GM21528 (cell line): ENCODE results near the gene RAB31.

Experiments used
- ATAC-seq: cut with Tn5 transposase; IDR thresholded peaks from one replicate; pipeline ENCODE4 v1.9.1; 2021; ENCODE audit warnings: mild to moderate bottlenecking, moderate library complexity; ENCODE audit not compliant: unreplicated experiment, low FRiP score

The RAB31 gene

DNA sequence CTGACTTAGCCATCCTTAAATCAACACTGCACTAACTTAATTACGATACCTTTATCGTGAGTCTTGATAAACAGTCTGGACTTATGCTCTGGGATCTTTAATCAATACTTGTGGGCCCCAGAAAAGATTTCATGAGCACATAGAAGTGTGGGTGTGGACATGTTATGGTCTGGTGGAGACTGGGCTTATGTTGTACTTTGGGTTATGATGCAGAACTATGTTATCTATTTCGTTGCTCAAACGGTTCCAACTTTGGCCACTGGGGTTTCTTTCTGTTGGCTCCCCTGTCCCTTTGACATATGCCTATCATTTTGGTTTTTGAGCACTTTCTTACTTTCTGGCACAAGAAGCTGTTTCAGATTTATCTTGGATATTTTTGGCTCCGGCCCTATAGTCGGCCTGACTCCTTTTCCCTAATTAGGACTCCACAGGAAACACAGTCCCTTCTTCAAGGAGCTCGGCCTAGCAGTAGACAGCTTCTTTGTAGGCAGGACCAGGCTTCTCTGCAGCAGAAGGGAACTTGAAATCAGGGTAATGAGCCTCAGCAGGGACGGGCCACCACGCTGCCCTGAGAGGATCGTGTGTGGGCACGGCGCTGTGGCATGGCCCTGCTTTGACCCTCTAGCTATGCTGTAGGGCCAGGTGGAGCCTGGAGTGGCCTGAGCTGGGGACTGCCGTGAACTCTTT lies 123.1 kb downstream of the RAB31 start:
- no peak for ATAC-seq

DNA sequence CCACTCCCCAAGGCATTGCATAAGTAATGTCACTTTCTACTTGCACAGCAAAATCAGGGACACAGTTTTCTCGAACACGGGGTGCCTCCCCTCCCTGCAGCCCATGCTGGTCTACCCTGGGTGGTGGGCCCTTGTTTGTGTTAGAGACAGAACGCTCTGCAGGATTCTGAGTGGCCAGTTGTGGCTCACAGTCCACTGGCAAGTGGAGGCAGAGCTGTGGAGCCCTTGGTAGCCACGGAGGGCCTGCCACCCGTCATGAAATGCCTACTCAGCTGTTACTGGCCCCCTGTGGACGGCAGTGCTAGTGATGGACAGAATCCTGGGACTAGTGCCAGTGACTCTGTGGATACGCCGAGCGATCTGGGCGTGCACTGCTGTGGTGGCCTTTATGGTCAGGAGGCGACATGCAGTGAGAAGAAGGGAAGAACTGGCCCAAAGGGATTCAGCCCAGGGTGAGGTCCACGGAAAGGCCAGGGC lies 123.7 kb downstream of the RAB31 start:
- no peak for ATAC-seq

DNA sequence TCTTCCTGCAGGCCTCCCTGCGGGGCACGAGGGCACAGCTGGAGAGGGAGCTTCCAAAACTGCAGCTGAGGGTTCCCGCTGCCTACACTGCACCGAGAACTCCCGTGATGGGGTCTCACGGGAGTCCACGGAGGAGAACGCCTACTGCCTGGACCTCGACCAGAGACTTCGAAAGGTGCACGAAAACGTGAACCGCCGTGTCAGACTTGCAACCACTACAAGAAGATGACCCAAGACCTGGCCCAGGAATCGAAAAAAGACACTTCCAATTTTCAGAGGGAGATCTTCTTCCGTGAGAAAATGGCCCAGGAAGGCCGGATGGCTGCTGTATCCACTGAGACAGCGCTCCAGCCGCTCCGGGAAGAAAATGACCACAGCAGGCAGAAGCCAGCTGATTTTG lies 124.8 kb downstream of the RAB31 start:
- no peak for ATAC-seq

DNA sequence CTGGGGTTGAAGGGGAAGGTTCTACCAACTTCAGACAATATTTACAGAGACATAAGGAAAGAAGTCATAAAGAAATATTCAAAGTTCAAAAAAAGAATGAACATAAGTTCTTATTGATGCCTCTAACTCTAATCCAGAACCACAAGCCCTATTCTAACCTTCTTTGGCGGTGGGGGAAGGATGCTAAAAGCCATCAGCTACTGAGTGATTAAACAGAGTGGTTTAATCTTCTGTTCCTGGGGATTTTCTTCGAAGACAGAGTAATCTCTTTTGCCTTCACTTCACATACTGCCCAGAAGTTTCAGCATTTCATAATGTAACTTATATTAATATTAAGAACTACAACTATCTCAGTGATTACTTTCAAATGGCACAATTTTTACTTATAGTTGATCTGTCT lies 126.5 kb downstream of the RAB31 start:
- ATAC-seq = no peak

DNA sequence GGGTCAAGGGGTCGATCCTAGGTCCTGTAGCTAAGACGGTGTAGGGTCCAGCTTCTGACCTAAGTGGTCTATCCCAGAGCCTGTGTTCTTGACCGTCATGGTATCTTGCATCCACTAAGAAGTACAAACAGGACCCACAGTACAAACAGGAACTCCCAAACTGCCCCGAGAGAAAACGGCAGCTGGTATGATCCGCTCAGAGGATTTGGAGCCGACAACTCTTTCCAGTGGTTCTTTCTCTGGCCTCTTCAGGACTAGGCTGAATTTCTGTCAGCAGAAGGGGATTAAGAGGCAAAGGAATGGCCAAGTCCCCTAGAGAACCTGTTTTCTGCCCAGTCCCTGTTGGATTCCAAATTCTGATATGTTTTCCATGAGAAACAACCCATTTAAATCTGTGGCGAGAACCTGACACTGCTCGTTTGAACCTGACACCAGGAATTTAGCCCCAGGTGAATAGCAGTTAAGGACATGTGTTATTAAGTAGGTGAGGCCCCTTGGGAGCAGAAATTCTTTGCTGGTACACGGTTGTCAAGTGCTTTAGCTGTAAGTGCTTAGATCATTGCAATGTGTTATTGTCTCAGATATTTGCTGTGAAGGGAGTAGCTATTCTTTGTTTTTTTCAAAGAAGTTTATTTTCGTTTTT lies 127.1 kb downstream of the RAB31 start:
- ATAC-seq = no peak

DNA sequence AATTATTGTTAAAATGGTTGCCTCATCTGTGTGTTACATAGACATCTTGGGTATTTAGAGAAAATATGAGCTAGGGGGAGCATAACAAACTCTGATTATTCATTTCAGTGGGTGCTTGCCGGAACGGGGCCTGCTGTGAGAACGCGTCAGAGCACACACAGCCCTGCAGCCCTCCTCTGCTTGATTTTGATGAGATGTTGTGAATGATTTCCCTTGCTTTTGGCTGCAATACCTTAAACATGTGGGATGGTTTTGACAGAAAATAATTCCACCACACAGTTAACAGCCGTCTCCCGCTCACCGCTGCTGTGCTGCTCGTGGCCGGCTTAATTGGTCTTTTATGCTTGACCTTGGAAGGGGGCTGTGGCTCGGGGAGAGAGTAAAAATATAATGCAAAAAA lies 127.7 kb downstream of the RAB31 start:
- ATAC-seq = no peak

DNA sequence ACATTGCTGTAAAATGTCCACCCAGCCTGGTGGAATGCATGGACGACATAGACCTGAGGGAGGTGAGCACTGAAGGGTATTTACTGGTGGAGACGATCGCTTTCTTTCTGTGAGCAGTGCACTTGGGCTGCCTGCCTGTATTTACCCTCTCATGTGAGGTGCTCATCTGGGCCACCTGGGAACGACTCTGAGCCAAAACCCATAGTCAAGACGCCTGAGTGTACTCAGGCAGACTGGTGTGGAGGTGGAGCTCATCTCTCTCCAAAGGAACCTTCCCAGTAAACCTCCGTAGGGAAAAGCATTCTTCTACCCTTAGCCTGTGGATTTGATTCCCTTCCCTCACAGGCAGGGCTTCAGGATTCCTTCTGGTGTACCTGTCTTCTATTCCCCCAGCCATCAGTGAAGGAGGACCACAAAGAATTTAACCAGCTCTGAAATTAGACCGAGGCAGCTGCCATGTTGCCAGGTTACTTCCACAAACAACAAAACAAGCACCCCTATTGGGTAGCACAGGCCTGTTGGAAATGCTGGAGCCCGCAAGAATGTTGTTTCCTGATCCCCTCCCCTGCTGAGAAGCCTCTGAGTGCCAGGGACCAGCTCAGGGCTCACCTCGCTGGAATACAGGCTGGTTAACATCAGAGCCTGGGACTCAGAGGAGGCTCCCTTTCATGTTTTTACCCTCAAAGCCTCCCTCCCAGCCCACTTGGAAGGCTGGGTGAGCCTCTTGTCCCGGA lies 130.2 kb downstream of the RAB31 start:
- ATAC-seq = no peak

DNA sequence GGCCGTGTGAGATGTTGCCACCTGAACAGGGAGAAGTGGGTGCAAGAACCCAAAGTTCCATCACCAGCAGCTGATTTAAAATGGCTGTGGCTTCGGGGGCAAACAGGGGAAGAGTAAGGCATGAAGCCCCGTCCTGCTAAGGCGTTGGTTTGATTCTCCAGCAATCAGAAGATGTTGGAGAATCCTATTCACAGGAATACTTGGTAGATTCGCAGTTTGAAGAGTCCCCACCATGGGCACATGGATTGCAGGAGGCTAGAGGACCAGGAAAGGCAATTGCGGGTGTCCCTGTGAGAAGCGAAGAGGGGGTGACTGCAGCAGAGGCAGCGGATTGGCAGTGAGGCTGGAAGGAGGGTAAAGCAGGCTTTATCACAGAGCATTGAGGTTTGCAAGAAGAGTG lies 131.1 kb downstream of the RAB31 start:
- ATAC-seq = no peak

DNA sequence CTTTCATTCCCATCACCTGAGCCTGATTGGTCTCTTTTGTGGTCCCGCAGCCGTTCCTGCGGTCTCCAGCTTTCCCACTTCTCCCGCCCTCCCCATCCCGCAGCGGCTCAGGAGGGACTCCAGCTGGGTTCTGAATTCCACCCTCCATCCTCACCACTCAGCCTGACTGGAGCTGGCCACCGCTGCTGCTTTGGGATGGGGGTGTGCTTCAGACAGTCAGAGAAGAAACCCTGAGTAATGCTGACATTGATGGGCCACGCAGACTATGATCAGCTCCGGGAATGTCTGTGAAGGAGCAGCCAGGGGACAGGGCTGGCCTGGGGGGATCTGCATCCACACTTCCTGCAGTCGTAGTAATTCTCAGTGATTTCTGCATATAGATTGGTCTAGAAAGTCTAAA lies 131.8 kb downstream of the RAB31 start:
- ATAC-seq = no peak

DNA sequence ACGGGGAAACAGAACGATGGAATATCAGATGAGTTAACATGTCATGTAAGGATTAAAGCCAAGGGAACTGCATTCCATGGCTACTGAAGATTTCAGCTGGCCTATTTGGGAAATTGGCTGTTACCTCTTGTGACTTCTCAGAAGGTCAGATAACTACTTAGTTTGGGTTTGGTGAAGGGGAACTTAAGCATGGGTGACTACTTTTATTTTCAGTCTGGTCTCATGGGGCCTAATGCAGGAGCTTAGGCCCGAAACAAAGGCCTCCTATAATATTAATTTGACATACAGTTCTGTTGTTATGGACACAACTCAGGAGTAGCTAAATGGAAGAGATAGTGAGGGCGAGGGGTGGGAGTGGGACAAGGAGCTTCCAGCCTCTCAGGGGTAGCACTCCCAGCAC lies 133.7 kb downstream of the RAB31 start:
- ATAC-seq = no peak

DNA sequence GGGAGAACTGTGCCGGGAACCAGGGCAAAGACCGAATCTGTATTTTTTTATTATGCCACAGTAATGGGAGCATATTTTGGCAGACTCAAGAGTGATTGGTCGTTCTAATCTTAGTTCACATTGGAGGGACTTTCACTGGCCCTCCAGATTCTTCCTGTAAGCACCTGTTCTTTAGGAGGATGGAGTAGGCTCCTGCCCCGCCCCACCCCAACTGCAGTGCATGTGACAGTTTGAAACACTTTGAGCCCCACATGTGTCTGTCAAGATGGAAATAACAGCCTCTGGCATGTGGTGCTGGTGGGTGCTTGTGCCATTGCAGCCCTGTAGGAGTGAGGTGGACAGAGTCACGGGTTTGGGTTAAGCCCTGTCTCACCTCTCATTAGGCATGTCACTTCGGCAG lies 134.3 kb downstream of the RAB31 start:
- ATAC-seq = no peak

DNA sequence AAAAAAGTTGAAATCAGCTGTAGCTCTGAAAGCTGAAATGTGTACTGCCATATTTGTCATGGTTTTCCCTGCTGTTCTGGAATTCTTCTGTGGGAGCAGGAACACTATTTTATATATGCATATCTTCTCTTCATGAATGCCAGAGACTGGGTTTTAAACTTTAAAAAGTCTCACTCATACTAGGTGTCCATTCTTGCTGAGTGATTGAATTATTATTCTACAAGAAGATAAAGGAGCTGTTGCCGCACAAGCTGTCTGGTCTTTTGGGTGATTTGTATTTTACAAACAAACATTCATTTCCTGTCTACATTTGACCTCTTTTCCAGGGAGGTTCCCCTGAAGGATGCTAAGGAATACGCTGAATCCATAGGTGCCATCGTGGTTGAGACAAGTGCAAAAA lies 137.2 kb downstream of the RAB31 start:
- no peak for ATAC-seq

DNA sequence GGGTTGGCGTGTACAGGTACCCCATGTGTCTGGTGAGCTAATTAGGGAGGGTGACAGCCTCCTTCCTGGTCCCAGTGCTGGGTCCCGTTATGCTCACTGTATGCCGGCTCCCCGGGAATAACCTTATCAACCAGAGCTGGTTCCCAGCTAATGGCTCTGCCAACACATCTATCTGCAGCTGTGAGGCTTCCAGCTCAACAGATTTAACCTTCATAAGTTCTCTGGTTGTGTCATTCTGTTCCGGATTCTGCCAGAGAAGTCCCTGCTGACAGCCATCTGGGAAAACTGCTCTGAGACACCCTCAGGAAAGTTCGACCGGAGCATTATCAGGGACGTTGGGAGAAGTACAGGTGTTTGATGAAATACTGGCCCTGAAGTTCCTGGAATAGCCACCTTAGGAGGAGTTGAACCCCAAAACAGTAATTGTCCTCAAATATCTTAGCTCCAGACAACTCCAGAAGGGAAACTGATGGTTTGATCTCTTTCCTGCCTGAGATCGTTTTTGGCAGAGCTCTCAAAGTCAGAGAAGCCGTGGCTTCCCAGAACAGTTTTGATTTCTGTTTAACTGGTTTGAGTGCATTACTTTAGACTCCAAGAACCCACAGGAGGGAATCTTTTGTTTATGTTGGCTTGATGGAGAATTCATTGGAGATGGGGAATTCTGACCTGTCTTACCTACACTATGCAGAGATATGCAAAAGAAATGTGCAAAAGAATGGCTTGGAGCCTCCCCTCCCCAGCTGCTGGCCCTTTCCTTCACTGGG lies 138.2 kb downstream of the RAB31 start:
- no peak for ATAC-seq

DNA sequence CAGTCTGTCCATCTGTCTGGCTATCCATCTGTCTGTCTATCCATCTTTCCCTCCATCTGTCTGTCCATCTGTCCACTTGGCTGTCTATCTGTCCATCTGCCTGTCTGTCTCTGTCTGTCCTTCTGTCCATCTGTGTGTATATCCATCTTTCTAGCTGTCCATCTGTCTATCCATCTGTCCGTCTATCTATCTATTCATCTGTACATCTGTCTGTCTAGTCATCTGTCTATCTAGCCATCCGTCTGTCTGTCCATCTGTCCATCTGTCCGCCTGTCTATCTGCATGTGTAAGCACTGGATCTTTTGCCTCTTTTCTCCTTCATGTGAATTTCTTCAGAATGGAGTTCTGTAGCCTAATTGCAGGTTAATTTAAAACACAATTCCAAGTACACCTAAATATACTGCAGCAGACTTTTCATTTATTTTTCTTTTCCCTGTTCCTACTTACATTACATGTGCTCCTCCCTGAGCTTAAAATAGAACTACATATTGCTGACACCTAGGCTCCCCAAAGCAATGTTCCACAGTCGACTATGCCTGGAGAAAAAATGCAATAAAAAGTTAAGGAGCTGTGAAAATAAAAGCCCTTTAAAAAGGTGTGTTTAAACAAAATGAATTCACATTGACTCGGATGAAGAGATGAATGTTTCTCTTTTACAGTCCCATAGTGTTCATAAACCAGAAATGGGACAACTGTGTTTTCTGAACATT lies 140.2 kb downstream of the RAB31 start:
- ATAC-seq = no peak

DNA sequence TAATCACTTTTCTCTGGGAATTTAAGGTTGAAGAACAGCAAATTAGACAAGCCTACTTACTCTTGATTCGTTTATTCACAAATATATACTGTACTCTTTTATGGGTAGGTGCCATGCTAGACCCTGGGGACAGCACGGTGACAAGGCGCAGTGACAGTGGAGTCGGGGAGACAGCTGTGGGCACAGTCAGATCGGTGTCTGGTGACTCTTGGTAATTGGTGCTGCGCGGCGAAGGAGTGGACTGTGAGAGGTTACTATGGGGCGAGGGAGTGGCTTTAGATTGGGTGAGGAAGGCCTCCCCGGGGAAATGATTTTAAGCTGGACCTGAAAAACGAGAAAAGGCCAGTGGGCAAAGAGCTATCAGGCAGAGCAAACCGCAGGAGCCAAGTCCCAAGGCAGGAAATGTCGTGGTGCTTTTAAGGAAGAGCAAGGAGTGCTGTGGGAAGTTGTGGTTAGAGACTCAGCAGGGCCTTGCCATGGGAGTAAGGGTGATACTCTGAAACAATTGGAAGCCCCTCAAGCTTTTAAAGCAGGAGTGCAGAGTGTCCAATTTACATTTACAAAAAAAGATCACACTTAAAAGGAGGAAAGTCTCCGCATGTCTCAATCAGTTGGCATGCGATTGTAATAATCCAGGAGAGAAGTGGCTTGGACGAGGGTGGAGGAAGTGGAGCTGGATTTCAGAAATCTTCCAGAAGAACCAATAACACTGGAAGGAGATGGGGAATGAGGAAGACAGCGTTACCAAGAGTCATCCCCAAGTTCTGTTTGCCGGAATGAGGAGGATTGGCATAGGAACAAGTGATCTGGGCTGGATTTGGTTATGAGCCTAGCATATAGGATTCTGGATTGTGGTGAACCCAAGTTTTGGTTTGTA lies 141.5 kb downstream of the RAB31 start:
- no peak for ATAC-seq

DNA sequence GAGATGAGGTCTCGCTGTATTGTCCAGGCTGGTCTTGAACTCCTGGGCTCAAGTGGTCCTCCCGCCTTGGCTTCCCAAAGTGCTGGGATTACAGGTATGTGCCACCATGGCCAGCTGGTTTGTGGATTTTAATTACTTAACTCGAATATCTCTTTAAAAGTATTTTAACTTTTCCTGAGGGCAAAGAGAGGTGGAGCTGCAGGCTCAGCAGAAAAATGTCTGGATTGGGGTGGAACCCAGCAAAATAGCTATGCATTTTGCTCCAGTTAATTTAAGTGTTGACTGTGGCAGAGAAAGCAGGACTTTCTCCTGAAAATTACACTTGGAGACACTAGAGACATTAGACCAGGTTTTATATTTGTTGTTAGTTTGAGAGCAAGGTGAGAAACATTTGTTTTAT lies 142.2 kb downstream of the RAB31 start:
- ATAC-seq = no peak

DNA sequence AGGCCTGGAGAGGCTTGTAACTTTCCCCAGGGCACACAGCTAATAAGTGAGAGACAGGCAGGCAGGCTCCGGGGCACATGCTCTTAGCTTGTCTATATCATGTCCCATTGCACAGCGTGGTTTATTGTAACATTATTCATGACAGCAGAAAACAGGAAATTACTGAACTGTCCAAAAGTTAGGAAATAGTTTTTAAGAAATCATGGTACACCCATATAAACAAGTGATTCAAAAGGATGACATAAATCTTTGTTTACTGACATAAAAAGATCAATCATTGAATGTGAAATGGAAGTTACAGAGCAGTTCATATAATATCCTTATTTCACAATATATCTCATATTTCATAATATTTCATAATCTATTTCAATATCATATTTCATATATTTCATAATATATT lies 143.4 kb downstream of the RAB31 start:
- no peak for ATAC-seq

DNA sequence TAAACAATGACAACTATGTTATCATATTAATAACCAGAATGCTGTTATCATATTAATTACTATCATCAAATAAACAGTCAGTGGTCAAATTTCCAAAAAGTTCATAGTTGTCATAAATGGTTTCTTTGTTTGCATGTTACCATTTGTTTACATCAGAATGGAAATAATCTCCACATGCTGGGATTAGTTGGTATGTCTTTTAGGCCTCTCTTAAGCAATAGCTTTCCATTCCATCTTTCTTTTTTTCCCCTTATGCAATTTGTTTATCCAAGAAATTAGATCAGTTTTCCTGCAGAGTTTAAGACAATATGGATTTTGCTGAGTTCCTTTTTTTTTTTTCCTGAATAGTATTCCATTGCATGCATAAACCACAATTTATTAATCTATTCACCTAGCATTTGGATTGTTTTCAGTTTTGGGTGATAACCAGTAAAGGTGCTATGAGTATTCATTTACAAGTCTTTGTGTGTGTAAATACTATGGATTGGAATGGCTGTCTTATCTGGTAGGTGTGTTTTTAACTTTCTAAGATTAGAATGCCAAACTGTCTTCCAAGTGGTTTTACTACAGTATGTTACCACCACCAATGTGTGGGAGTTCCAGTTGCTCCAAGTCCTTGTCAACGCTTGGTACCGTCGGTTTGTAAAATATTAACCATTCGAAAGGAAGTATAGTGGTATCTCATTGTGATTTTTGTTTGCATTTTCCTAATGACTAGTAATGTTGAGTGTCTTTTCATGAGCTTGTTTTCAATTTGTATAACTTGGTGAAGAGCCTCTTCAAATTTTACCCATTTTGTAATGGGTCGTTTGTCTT lies 144.4 kb downstream of the RAB31 start:
- ATAC-seq = no peak
